ENCODE measurements around the gene PDLIM4. TPM values are rescaled to one million over a fixed set of nuclear protein-coding genes. Genes with fewer than 3 reads are reported as not detected.

Gene PDLIM4
- total and polyA plus RNA-seq, 2 donors from 2014 or later: 31.6 to 47.0 TPM

DNA sequence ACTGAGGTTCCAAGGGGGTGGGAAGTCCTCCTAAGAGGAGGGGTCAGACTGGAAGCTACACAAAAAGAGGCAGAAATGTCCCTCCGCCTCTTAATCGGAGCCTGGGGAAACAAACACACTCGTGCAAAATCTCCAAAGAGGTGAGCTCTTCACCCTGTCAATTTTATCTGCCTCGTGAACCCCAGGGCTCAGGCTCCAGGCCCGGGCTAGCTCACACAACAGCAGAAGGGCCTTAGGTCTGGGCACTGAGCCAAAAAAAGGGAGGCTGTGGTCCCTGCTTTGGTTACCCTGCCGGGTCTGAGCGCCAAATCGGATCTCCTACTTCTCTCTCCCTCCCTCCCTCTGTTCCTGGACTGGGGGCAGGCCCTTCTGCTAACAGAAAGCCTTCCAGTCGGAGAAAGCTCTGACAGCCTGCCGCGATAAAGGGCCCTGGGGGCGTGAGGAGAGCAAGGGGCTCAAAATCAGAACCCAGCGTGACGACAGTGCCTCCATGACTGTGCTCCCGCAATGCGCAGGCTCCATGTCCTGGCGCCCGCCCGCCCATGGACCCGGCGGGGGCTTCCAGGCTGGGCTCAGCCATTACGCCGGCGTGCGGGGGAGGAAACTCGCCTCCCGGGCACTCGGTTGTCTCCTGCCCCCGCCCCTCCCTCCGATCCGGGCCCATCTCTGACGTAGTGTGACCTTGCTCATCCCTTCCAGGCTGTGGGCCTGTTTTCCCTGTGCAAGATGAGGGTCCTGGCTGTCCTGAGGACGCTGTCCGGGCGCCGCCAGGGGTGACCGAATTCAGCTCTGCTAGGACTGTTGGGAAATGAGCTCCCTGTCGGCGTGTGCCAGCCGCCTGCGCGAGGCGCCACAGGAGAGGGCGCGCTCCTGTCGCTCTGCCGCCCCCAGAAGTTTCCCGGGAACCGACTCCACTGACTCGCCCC is 35.8 kb downstream of the PDLIM4 start:
- intact Hi-C loops (cut with DNase I): no loop called here
- no peak for FAIRE-seq

DNA sequence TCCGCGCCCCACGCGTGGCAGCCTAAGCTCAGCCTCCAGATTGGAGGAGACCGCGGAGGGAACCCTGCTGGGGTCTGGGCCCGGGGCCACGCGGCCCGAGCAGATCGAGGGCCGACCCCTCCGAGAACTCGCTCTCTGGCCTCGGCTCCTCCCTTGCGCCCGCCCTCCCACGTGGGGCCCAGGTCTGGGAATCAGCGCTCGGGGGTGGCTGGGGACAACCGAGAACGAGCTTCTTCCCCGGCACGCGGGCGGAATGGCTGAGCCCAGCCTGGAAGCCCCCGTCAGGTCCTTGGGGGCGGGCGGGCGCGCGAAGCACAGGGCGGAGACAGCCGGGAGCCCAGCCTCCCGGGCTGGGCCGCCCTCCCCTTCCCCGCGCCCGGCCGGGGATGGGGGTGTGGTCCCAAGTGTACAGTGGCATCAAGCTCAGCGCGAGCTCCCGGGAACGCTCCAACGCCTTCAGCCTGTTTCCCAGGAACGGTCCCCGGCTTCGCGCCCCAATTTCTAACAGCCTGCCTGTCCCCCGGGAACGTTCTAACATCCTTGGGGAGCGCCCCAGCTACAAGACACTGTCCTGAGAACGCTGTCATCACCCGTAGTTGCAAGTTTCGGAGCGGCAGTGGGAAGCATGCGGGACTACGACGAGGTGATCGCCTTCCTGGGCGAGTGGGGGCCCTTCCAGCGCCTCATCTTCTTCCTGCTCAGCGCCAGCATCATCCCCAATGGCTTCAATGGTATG is 36.7 kb downstream of the PDLIM4 start, which contains the start of gene SLC22A4:
SLC22A4 (plus strand) TSS at position 403 of the 736 bp plus-strand sequence; CDS start at position 626, 223 bp downstream.
- H3K27me3 ChIP-seq (ENCODE audit: control insufficient read depth, insufficient read depth, low read length): no peaks in the 10 kb centered on the region
- FAIRE-seq (no peak), DNase-seq (peak; percentile 96 to 98 (median 97))
- no peaks in the 10 kb centered on the region for H3K36me3 ChIP-seq (ENCODE audit: control insufficient read depth in 2 of 3, insufficient read depth in 3 of 3, low read length in 3 of 3)
- peak within 1 kb of the TSS; percentile 28 to 82 (median 52) for H3K9ac ChIP-seq (ENCODE audit: low read length in 3 of 3)
- TF ChIP-seq, protein P1, sequence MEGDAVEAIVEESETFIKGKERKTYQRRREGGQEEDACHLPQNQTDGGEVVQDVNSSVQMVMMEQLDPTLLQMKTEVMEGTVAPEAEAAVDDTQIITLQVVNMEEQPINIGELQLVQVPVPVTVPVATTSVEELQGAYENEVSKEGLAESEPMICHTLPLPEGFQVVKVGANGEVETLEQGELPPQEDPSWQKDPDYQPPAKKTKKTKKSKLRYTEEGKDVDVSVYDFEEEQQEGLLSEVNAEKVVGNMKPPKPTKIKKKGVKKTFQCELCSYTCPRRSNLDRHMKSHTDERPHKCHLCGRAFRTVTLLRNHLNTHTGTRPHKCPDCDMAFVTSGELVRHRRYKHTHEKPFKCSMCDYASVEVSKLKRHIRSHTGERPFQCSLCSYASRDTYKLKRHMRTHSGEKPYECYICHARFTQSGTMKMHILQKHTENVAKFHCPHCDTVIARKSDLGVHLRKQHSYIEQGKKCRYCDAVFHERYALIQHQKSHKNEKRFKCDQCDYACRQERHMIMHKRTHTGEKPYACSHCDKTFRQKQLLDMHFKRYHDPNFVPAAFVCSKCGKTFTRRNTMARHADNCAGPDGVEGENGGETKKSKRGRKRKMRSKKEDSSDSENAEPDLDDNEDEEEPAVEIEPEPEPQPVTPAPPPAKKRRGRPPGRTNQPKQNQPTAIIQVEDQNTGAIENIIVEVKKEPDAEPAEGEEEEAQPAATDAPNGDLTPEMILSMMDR (IDR thresholded peaks at IDR 0.05; ENCODE audit: borderline replicate concordance, extremely low read depth, insufficient read depth): no peak
- peak within 1 kb of the TSS; percentile 56 to 71 (median 69) for H3K4me3 ChIP-seq (ENCODE audit: low read length in 3 of 3)
- intact Hi-C loops (cut with DNase I): no loop called here
- H3K27ac ChIP-seq (ENCODE audit: low read depth in 2 of 2, low read length in 2 of 2): peak within 1 kb of the TSS; percentile 97 to 98
- peaks cover 0 to 17% (median 9%) of the 10 kb centered on the region in 3 donors for H3K4me1 ChIP-seq (ENCODE audit: control insufficient read depth in 2 of 3, insufficient read depth in 2 of 3, low read depth in 1 of 3, low read length in 3 of 3)
- H3K9me3 ChIP-seq (ENCODE audit: control insufficient read depth in 2 of 3, insufficient read depth in 1 of 3, low read length in 3 of 3): no peaks in the 10 kb centered on the region

More for the DNA sequence above, 35.8 kb downstream of the PDLIM4 start:
- peak overlapping the region; percentile 97 to 98 for H3K27ac ChIP-seq (ENCODE audit: low read depth in 2 of 2, low read length in 2 of 2)
- peaks cover 0 to 17% (median 9%) of the 10 kb centered on the region in 3 donors for H3K4me1 ChIP-seq (ENCODE audit: control insufficient read depth in 2 of 3, insufficient read depth in 2 of 3, low read depth in 1 of 3, low read length in 3 of 3)
- no peaks in the 10 kb centered on the region for H3K36me3 ChIP-seq (ENCODE audit: control insufficient read depth in 2 of 3, insufficient read depth in 3 of 3, low read length in 3 of 3)
- peak overlapping the region; percentile 56 to 69 (median 69) for H3K4me3 ChIP-seq (ENCODE audit: low read length in 3 of 3)
- H3K27me3 ChIP-seq (ENCODE audit: control insufficient read depth, insufficient read depth, low read length): no peaks in the 10 kb centered on the region
- H3K9me3 ChIP-seq (ENCODE audit: control insufficient read depth in 2 of 3, insufficient read depth in 1 of 3, low read length in 3 of 3): no peaks in the 10 kb centered on the region
- peak; percentile 93 to 97 (median 96) for DNase-seq
- H3K9ac ChIP-seq (ENCODE audit: low read length in 3 of 3): peak overlapping the region; percentile 28 to 82 (median 52)
- TF ChIP-seq, protein P1 (IDR thresholded peaks at IDR 0.05; ENCODE audit: borderline replicate concordance, extremely low read depth, insufficient read depth): no peak

GRCh38 chr5:132294728-132295504 is 37.4 kb downstream of the PDLIM4 start:
- peak in 3 of 5 donors; percentile 53 to 91 (median 82) for DNase-seq
- no peak for FAIRE-seq
- Histone ChIP-seq H3K27ac (ENCODE audit: low read depth in 2 of 2, low read length in 2 of 2) (peak overlapping the region; percentile 97 to 98), H3K9ac (ENCODE audit: low read length in 3 of 3) (peak overlapping the region; percentile 20 to 50 (median 49)), H3K27me3 (ENCODE audit: control insufficient read depth, insufficient read depth, low read length) (no peaks in the 10 kb centered on the region), H3K36me3 (ENCODE audit: control insufficient read depth in 2 of 3, insufficient read depth in 3 of 3, low read length in 3 of 3) (no peaks in the 10 kb centered on the region), H3K4me1 (ENCODE audit: control insufficient read depth in 2 of 3, insufficient read depth in 2 of 3, low read depth in 1 of 3, low read length in 3 of 3) (peaks cover 0 to 17% (median 9%) of the 10 kb centered on the region in 3 donors), H3K4me3 (ENCODE audit: low read length in 3 of 3) (peak overlapping the region; percentile 53 to 71 (median 63)), H3K9me3 (ENCODE audit: control insufficient read depth in 2 of 3, insufficient read depth in 1 of 3, low read length in 3 of 3) (no peaks in the 10 kb centered on the region)
- TF ChIP-seq, protein P1 (IDR thresholded peaks at IDR 0.05; ENCODE audit: borderline replicate concordance, extremely low read depth, insufficient read depth): no peak
- intact Hi-C loops (cut with DNase I): no loop called here

Data from kidney (tissue), 14 donors.